A549 (cell line): ENCODE measurements around the gene FATE1. TPM values are rescaled to one million over a fixed set of nuclear protein-coding genes. Genes with fewer than 3 reads are reported as not detected.
A peak's percentile ranks its signal among the peaks of the same experiment; 100 is the strongest.

Experiments used
- ATAC-seq, 2 experiments: fragments of 200-7000 bp in 1 of 2; fragments of >200 bp in 1 of 2; cut with Nextera tagmentation in 1 of 2; cut with Tn5 transposase in 1 of 2; 3 replicates each; pipeline versions ENCODE4 v1.8.0 to v1.9.1; 2018 to 2020; ENCODE audit warnings: mild to moderate bottlenecking in 1 of 2, moderate library complexity in 1 of 2
- CTCF ChIA-PET: fragments of 300-600 bp; sonication (Branson Sonifier 250); formaldehyde crosslinking; extraction: SDS; loops from one replicate; lab custom pipeline; 2021; ENCODE audit warnings: antibody characterized with exemption, inconsistent platforms; lab: Yijun Ruan, JAX
- POLR2A ChIA-PET: fragments of 350-600 bp; formaldehyde crosslinking; extraction: SDS; loops from one replicate; lab custom pipeline; 2021; ENCODE audit warnings: antibody characterized with exemption, inconsistent platforms; lab: Yijun Ruan, JAX
- DNase-seq, 2 experiments: peaks; one replicate each; pipeline versions ENCODE4 v3.0.0 to v3.0.0-alpha.2; 2011 to 2016; ENCODE audit warnings: low read depth in 1 of 2, low spot score in 1 of 2
- FAIRE-seq: peaks from 2 replicates; lab custom pipeline; 2011; peaks lifted over from hg19 to GRCh38; lab: Jason Lieb, UNC
- H3K27ac ChIP-seq, 2 experiments: fragments of >200 bp; sonication (Bioruptor Twin); formaldehyde crosslinking; 3 replicates each; pipeline ENCODE4 v1.5.1; 2016 to 2017
- H3K4me1 ChIP-seq: fragments of >200 bp; sonication (Bioruptor Twin); formaldehyde crosslinking; 3 replicates; pipeline ENCODE4 v1.6.1; 2016
- H3K4me2 ChIP-seq: fragments of >200 bp; sonication (Bioruptor Twin); formaldehyde crosslinking; 3 replicates; pipeline ENCODE4 v1.6.1; 2016
- H3K4me3 ChIP-seq: fragments of >200 bp; sonication (Bioruptor Twin); formaldehyde crosslinking; 3 replicates; pipeline ENCODE4 v1.5.1; 2016
- H3K9me3 ChIP-seq: fragments of >200 bp; sonication (Bioruptor Twin); formaldehyde crosslinking; 3 replicates; pipeline ENCODE4 v1.6.1; 2016
- BHLHE40 ChIP-seq: IDR thresholded peaks from 2 replicates; pipeline ENCODE4 v1.6.1; 2012; ENCODE audit warnings: low read depth, low read length, inconsistent platforms
- CHD2 ChIP-seq: fragments of 150-350 bp; IDR thresholded peaks from 2 replicates; pipeline ENCODE4 v1.6.1; 2014; ENCODE audit warnings: low read length; ENCODE audit not compliant: partially characterized antibody
- CTCF ChIP-seq: fragments of >200 bp; sonication (Bioruptor Twin); formaldehyde crosslinking; IDR thresholded peaks from 3 replicates; pipeline ENCODE4 v1.5.1; 2016
- EHMT2 ChIP-seq: fragments of 200-600 bp; sonication (generic); IDR thresholded peaks from 2 replicates; pipeline ENCODE4 v1.6.1; 2016; ENCODE audit warnings: antibody characterized with exemption, low read depth, mild to moderate bottlenecking, moderate library complexity
- FOSL2 ChIP-seq, 2 experiments: fragments of 450-650 bp in 1 of 2; fragments of >200 bp in 1 of 2; sonication (Bioruptor Twin) in 1 of 2; formaldehyde crosslinking; IDR thresholded peaks; 2 replicates each; pipeline versions ENCODE4 v1.5.0 to v1.6.1; 2016 to 2020; ENCODE audit warnings: mild to moderate bottlenecking in 1 of 2, moderate library complexity in 1 of 2
- GATA3 ChIP-seq: IDR thresholded peaks from 2 replicates; pipeline ENCODE4 v1.6.1; 2012; ENCODE audit warnings: borderline replicate concordance
- HDAC2 ChIP-seq: fragments of 200-600 bp; sonication (generic); IDR thresholded peaks from 2 replicates; pipeline ENCODE4 v1.6.1; 2016
- HES2 ChIP-seq: fragments of >200 bp; sonication (Bioruptor Twin); formaldehyde crosslinking; IDR thresholded peaks from 2 replicates; pipeline ENCODE4 v1.6.1; 2016
- HEYL ChIP-seq: fragments of 250-450 bp; sonication (Bioruptor Pico); IDR thresholded peaks from 2 replicates; pipeline ENCODE4 v1.8.0; 2021; ENCODE audit warnings: mild to moderate bottlenecking, moderate library complexity
- HMGXB4 ChIP-seq: fragments of 250-450 bp; sonication (Bioruptor Pico); IDR thresholded peaks from 2 replicates; pipeline ENCODE4 v1.5.0; 2021; ENCODE audit warnings: mild to moderate bottlenecking, moderate library complexity, borderline replicate concordance
- HOXA7 ChIP-seq: fragments of 250-450 bp; sonication (Bioruptor Pico); IDR thresholded peaks from 2 replicates; pipeline ENCODE4 v1.5.0; 2020; ENCODE audit warnings: mild to moderate bottlenecking, moderate library complexity
- HOXB13 ChIP-seq: fragments of 250-450 bp; sonication (Bioruptor Pico); IDR thresholded peaks from 2 replicates; pipeline ENCODE4 v1.5.0; 2020; ENCODE audit warnings: low read depth, mild to moderate bottlenecking, moderate library complexity
- JUNB ChIP-seq: fragments of >200 bp; sonication (Bioruptor Twin); formaldehyde crosslinking; IDR thresholded peaks from 2 replicates; pipeline ENCODE4 v1.6.1; 2016
- KDM1A ChIP-seq: fragments of 200-600 bp; sonication (generic); IDR thresholded peaks from 2 replicates; pipeline ENCODE4 v1.6.1; 2016; ENCODE audit warnings: low read depth, mild to moderate bottlenecking
- MAFK ChIP-seq: fragments of 450-650 bp; IDR thresholded peaks from 2 replicates; pipeline ENCODE4 v1.6.1; 2014; ENCODE audit not compliant: partially characterized antibody
- MYC ChIP-seq: IDR thresholded peaks from 2 replicates; pipeline ENCODE4 v1.6.1; 2012; ENCODE audit warnings: mild to moderate bottlenecking, inconsistent platforms, low read length, improper control_type of control experiment, borderline replicate concordance
- NPAS2 ChIP-seq: fragments of 250-450 bp; sonication (Bioruptor Pico); IDR thresholded peaks from 2 replicates; pipeline ENCODE4 v1.8.0; 2022; ENCODE audit warnings: mild to moderate bottlenecking, moderate library complexity, borderline replicate concordance
- PHF8 ChIP-seq: fragments of 200-600 bp; sonication (generic); IDR thresholded peaks from 2 replicates; pipeline ENCODE4 v1.6.1; 2016; ENCODE audit warnings: low read depth, mild to moderate bottlenecking, antibody characterized with exemption, moderate library complexity, borderline replicate concordance
- POLR2AphosphoS2 ChIP-seq: conservative IDR thresholded peaks from 2 replicates; pipeline ENCODE4 v1.6.1; 2012; ENCODE audit warnings: low read length, improper control_type of control experiment, inconsistent platforms
- RAD21 ChIP-seq, 2 experiments: fragments of >200 bp in 1 of 2; sonication (Bioruptor Twin) in 1 of 2; formaldehyde crosslinking in 1 of 2; IDR thresholded peaks in 1 of 2; conservative IDR thresholded peaks in 1 of 2; 2 replicates in 1 of 2; 3 replicates in 1 of 2; pipeline ENCODE4 v1.6.1; 2012 to 2018; ENCODE audit warnings: inconsistent platforms in 1 of 2
- SMC3 ChIP-seq: fragments of >200 bp; sonication (Bioruptor Twin); formaldehyde crosslinking; IDR thresholded peaks from 3 replicates; pipeline ENCODE4 v1.6.1; 2018; ENCODE audit warnings: inconsistent platforms
- TFCP2L1 ChIP-seq: fragments of 250-450 bp; sonication (Bioruptor Pico); IDR thresholded peaks from 2 replicates; pipeline ENCODE4 v1.5.0; 2021; ENCODE audit warnings: mild to moderate bottlenecking
- ZFP36 ChIP-seq: fragments of 450-650 bp; IDR thresholded peaks from 2 replicates; pipeline ENCODE4 v1.6.1; 2014; ENCODE audit warnings: borderline replicate concordance; ENCODE audit not compliant: partially characterized antibody
- ZNF302 ChIP-seq: fragments of 250-450 bp; sonication (Bioruptor Pico); IDR thresholded peaks from 2 replicates; pipeline ENCODE4 v1.9.0; 2021; ENCODE audit warnings: inconsistent platforms, mild to moderate bottlenecking, moderate library complexity
- ZSCAN20 ChIP-seq: fragments of 250-450 bp; sonication (Bioruptor Pico); IDR thresholded peaks from 2 replicates; pipeline ENCODE4 v1.8.0; 2022; ENCODE audit warnings: mild to moderate bottlenecking, moderate library complexity
- whole genome bisulfite sequencing: methylation state at CpG from one replicate; pipeline ENCODE4 v1.1.6; 2017; ENCODE audit errors: missing lambda C conversion rate; 5-methylcytosine and 5-hydroxymethylcytosine counted together
- polyA plus RNA-seq, 4 experiments: library from polyadenylated mRNA; depleted of rRNA in 3 of 4; stranded (reverse); fragments of >200 nt; fragmentation: RNase III in 1 of 4; extraction: RNeasy Plus Mini Kit Qiagen cat#74134 plus additional on column Dnase treatment in 1 of 4; gene quantifications; 2 replicates in 3 of 4; 3 replicates in 1 of 4; pipeline ENCODE4 v1.2.3, GENCODE V29; 2011 to 2017

FATE1 gene
- polyA plus RNA-seq, 2 of the 4 experiments (the other 2 are of a cell fraction), result not detected

- TF ChIP-seq HMGXB4 (no peak), EHMT2 (no peak), FOSL2 (IDR thresholded peaks at IDR 0.05) (no peak), FOSL2 (CRISPR knock-in tag; IDR thresholded peaks at IDR 0.05) (no peak), HOXB13 (no peak), TFCP2L1 (CRISPR knock-in tag) (no peak), MAFK (no peak)
These were observed 1.5 kb upstream of the FATE1 start (continued) for GRCh38 chrX:151714362-151714761.

- H3K4me1 ChIP-seq, result no peaks in the 10 kb centered on the region
- 71% methylated on average over 12 of the region's 24 CpGs for WGBS
- POLR2A ChIA-PET, result no interaction called here
- TF ChIP-seq CHD2, result no peak
- TF ChIP-seq GATA3, result no peak
- TF ChIP-seq HES2, result no peak
- TF ChIP-seq ZNF302 (CRISPR knock-in tag), result no peak
- TF ChIP-seq PHF8, result no peak
- TF ChIP-seq RAD21 (conservative IDR thresholded peaks at IDR 0.05 in 1 of 2, IDR thresholded peaks at IDR 0.05 in 1 of 2), result peak in 1 of 2 experiments; percentile 28; a peak in 1 of 5 replicates
- no peak for TF ChIP-seq MYC
- TF ChIP-seq JUNB, result no peak
- peak; percentile 20; the same call in 1 of the 3 replicates for TF ChIP-seq SMC3
- TF ChIP-seq HOXA7 (CRISPR knock-in tag), result no peak
- TF ChIP-seq POLR2AphosphoS2, result no peak
- TF ChIP-seq KDM1A, result no peak
- TF ChIP-seq ZSCAN20, result no peak
- no peak for TF ChIP-seq HEYL (CRISPR knock-in tag)
- TF ChIP-seq BHLHE40, result no peak
- TF ChIP-seq MAFK, result no peak
- TF ChIP-seq ZFP36, result no peak
- 0 out of 3 replicates have a peak, but pooled peaks have one; percentile 13 for TF ChIP-seq CTCF
- no peak for TF ChIP-seq NPAS2 (CRISPR knock-in tag)
- no peak for TF ChIP-seq HDAC2
- TF ChIP-seq, all 56 proteins: peak for 3
- Histone ChIP-seq H3K27ac (no peak overlapping the region), H3K4me3 (no peak overlapping the region), H3K4me2 (no peak overlapping the region), H3K9me3 (no peaks in the 10 kb centered on the region)
- ATAC-seq (peak; percentile 50 to 89; a peak in 5 of 6 replicates), DNase-seq (peak; percentile 5 to 12), FAIRE-seq (no peak)
- CTCF ChIA-PET, result no interaction called here
These were observed 6.5 kb downstream of the FATE1 start for GRCh38 chrX:151722241-151722846.
